ENCODE results near the gene STK17B.

Gene STK17B

GRCh38 chr2:196183528-196184231 lies 12.3 kb upstream of the STK17B start:
- DNase-seq, result no peak

GRCh38 chr2:196183172-196183473 lies 11.7 kb upstream of the STK17B start:
- DNase-seq, result no peak

DNA sequence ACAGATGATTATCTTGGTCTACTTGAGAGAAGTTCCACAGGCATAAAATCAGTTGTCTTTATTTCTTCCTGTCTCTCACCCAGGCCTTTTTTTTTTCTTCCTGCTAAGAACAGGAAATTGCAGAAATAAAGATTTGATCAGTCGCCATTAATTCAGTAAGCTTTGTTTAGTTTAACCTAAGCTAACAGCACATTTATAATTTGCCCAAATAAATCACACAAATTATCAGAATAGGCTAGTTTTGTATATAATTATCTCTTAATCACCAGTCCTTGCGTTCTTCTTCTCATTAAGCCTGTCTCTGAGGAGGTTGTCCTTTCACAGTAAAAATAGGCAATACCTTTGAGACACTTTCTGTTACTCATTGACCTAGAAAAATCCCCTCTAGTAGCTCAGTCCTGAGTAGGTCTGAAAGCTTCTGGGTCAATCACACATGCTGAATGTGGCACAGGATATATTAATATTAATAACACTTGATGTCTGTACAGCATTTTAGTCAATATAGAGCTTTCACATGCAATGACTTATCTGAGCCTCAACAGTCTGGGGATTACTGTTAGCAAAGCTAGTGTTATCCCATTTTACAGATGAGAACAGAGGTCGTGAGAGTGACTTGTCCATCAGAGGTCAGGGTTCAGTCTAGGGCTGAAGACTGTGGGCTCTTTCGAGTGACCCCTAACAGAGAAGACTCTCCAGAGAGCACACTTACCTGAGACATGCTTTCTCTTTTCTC lies 11.2 kb upstream of the STK17B start:
- DNase-seq, result no peak

DNA sequence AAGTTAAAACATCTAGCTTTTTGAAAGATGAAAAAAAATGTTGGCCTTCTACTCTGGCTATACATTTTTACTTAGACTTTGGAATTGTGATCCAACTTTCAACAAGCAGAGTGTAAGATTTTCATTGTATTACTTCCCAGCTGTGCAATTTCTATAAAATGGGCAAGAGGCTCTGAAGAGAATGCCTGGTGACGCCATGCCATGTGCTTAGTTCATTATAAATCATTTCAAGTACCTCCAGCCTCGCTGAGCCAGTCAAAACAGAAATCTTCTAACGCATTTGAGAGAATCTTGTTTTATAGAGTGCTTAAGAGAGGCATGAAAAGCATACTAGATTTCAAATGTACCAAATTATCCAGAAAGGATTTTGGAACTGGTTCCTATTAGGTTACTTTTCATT lies 10.1 kb upstream of the STK17B start:
- DNase-seq, result no peak

GRCh38 chr2:196177124-196177523 lies 5.7 kb upstream of the STK17B start:
- DNase-seq, result no peak

DNA sequence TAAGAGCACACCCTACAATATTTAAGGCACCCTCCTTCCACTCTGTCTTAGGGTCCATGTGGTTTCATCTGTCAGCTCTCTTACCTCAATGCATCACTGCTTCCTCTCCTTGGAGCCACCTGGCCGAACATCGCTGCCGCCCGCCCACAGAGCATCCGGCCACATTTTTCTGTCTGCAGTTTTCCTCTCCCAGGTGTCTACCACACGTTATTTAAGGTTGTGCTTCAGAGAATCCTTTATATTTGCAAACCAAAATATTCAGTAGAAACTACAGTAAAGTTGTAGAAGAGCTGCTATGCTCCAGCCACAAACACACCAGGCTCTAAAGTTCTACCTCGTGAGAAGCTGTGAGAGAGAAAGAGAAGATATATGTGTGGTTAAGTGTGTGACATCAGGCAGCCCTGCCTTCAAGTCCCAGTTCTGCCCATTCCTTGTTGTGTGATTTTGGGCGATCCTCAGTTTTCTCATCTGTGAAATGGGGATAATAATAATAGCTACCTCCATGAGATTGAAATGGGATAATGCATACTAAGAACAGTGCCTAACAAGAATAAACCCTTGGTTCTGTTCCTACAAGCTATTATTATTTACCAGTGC lies 4.9 kb upstream of the STK17B start:
- DNase-seq, result no peak

GRCh38 chr2:196174404-196174803 lies 3.0 kb upstream of the STK17B start:
- no peak for DNase-seq

- no peak for DNase-seq
These were observed 2.1 kb upstream of the STK17B start for GRCh38 chr2:196173505-196173904.

GRCh38 chr2:196172951-196173350 lies 1.6 kb upstream of the STK17B start:
- DNase-seq, result no peak

- DNase-seq, result peak; percentile 55
These were observed 568 bp upstream of the STK17B start for GRCh38 chr2:196171946-196172345.

DNA sequence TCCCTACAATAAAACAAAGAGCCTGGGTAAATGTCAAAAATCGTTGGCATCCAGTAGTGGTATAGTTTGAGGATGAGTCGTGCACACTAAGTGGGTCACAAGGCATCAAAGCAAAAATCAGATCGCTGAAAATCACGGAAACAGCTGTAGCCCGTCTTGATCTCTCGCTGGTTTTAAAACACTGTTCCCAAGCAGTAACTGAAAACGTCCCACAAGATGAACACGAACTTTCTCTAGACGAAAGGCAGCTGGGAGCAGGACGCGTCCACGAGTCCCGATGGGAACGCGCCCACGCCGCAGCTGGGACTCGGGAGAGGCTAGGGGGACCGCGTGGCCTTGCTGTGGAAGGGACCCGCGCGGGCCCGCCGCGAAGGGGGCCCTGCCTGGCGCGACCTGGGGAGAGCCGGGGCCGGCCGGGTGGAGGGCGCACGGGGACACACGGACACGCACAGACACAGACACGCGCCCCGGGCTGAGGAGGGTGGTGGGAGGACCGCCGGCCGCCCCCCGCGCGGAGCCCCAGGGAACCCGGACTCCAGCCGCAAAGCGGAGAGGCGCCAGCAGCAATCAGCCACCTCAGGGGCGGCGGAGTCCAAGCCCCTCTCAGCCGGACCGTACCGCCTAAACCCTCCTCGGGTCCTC lies 651 bp downstream of the STK17B start:
- DNase-seq, result peak; percentile 78

- DNase-seq, result no peak
These were observed 1.2 kb downstream of the STK17B start for GRCh38 chr2:196170213-196170605.

GRCh38 chr2:196169516-196169915 lies 1.9 kb downstream of the STK17B start:
- no peak for DNase-seq

GRCh38 chr2:196168181-196168580 lies 3.2 kb downstream of the STK17B start:
- no peak for DNase-seq

DNA sequence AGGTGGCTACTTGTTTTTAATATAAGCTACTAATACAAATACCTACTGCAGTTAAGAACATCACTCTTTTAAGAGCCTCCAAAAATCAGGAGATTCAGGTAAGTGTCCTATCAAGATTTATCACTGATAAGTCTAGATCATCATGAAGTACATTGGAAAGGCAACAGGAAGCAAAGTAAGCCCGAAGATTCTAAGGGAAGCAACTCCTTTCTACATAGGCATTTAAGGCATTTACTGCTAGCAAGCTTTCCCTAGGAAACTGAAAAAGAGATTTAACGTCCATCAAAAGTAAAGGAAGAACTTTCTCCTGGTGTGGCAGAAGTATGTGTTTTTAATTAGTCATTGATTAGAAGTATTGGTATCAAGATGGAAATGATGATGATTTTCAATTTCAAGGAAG lies 3.7 kb downstream of the STK17B start:
- no peak for DNase-seq

GRCh38 chr2:196166876-196167275 lies 4.5 kb downstream of the STK17B start:
- DNase-seq, result no peak

- DNase-seq, result no peak
These were observed 6.4 kb downstream of the STK17B start for GRCh38 chr2:196165016-196165415.

DNA sequence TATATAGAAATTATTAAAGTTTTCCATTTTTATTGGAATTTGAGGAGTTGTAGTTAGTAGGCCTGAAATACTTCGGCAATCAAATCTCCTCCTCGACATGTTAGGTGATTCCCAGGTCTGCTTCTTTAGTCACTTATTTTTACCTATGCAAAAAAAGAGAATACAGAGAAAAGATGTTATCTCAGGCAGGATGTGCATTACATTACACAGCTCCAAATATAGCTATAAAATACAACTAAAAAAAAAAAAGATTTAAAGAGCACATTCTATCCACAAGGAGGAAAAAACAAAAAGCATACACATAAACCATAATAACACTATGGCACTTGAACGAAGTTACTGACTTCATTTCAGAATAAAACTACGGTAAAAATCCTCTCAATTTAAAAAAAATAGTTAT lies 8.1 kb downstream of the STK17B start:
- no peak for DNase-seq

- no peak for DNase-seq
These were observed 8.7 kb downstream of the STK17B start for GRCh38 chr2:196162586-196163175.

DNA sequence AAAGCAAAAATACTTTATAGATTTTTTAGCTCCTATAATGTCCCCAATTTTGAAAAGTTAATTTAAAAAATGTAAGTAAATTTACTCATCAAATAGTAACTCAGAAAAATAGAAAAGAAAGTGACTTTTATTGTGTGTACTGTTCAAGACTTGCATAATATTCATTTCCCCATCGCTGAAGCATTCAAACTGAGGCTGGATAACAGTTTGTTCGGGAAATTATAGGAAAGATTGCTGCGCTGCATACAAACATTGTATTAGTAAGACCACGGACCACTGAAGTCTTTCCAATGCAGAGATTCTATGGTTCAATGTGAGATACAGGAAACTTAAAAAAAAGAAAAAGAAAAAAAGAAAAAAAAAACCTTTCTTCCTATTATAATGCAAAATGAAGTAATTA lies 10.4 kb downstream of the STK17B start:
- DNase-seq, result no peak

GRCh38 chr2:196160101-196160500 lies 11.3 kb downstream of the STK17B start:
- no peak for DNase-seq

DNA sequence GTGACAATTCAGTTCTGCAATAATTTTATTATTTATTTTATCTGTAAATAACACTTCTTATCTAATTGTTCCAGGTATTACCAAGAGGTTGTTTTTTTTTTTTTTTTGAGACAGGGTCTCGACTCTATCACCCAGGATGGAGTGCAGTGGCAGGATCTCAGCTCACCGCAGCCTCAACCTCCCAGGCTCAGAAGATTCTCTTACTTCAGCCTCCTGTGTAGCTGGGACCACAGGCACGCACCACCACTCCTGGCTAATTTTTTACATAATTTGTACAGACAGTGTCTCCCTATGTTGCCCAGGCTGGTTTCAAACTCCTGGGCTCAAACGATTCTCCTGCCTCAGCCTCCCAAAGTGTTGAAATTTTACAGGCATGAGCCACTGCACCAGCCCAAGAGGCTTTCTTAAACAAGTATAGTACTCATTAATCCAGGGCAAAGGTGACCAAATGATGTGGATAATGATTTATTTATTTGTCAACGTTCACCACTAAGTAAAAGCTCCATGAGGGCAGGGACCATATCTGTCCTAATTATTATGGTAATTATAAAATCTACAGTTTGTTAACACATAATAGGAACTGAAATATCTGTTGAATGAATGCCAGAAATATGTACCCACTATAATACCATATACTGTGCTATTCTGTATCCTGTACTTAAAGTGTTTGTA lies 12.0 kb downstream of the STK17B start:
- DNase-seq, result no peak

DNA sequence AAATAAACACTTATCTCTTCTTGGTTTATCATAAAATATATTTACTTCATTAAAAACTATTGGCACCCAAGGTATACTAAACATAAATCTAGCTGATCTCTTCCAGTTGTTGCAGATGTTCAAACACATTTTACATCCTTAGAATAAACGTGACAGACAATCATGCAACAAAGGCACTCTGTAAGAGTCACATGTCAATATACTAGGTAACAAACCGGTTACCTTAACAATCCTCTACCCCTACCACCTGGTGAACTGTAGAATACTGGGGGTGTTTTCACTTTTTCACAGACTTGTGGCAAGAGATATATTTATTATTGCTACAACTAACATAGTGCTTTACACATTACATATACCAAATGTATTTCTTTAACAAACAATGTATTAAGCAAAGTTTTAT lies 15.8 kb downstream of the STK17B start:
- DNase-seq, result no peak
